GM12891 (cell line): Measurements from ENCODE around the gene PP2D1.

Experiments
- DNase-seq: peaks from one replicate; pipeline ENCODE4 v3.0.0; 2011; ENCODE audit warnings: low spot score; ENCODE audit not compliant: insufficient read length
- FAIRE-seq: peaks from 2 replicates; lab custom pipeline; 2011; peaks lifted over from hg19 to GRCh38; lab: Jason Lieb, UNC
- PAX5 ChIP-seq: IDR thresholded peaks from 2 replicates; pipeline ENCODE4 v1.6.1; 2011; ENCODE audit warnings: low read length, moderate library complexity, mild to moderate bottlenecking; ENCODE audit not compliant: insufficient read depth, severe bottlenecking
- POLR2A ChIP-seq: IDR thresholded peaks from 2 replicates; pipeline ENCODE4 v1.6.1; 2011; ENCODE audit warnings: low read depth, low read length, control low read depth
- POLR2AphosphoS5 ChIP-seq: IDR thresholded peaks from 2 replicates; pipeline ENCODE4 v1.6.1; 2011; ENCODE audit warnings: low read depth, low read length, control low read depth
- POU2F2 ChIP-seq: IDR thresholded peaks from 2 replicates; pipeline ENCODE4 v1.6.1; 2011; ENCODE audit warnings: low read depth, mild to moderate bottlenecking, control low read depth, low read length, moderate library complexity
- SPI1 ChIP-seq: IDR thresholded peaks from 2 replicates; pipeline ENCODE4 v1.6.1; 2011; ENCODE audit warnings: low read depth, low read length, control low read depth
- TAF1 ChIP-seq: IDR thresholded peaks from 2 replicates; pipeline ENCODE4 v1.6.1; 2011; ENCODE audit warnings: low read depth, low read length, control low read depth

Gene PP2D1

DNA sequence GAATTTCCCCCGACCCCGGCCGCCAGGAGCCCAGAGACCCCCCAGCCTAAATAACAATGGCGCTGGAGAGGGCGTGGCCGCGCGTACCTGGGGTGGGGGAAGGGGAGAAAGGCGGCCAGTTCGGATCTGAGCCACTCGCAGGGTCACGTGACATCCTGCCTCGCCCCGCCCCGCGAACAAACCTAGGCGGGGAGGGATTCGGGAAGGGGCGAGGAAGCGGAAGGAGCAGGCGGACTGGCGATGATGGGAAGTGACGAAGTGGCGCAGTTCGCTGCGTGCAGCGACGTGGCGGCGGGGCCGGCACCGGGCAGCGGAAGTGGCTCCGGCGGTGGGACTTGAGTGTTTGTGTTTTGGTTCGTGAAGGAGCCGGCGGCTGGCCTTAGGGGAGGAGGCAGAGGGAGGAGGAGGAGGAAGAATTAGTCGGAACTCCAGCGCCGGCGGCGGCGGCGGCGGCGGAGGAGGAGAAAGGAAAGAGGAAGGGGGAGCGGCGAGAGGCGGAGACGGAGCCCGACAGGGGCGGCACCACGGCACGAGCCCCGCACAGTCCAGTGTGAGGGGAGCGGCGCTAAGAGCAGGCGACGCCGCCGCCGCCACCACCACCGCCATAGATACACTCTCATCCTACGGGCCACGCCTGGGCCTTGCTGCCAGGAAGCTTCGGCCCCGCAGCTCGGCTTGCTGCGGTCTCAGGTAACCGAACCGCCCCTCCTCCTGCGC lies 65.1 kb downstream of the PP2D1 start, which contains the start of gene RAB5A:
Gene RAB5A (plus strand): TSS at position 266 of the 717 bp plus-strand sequence. CDS start 3,802 bp downstream, outside the sequence.
- TF ChIP-seq PAX5 = peak; percentile 3
- TF ChIP-seq SPI1 = peak; percentile 78
- TF ChIP-seq TAF1 = peak; percentile 49
- TF ChIP-seq POU2F2 = 0 out of 2 replicates have a peak, but pooled peaks have one; percentile 46
- peak; percentile 74 for TF ChIP-seq POLR2AphosphoS5
- peak; percentile 19 for TF ChIP-seq POLR2A
- FAIRE-seq (peak; percentile 100), DNase-seq (peak; percentile 84)

DNA sequence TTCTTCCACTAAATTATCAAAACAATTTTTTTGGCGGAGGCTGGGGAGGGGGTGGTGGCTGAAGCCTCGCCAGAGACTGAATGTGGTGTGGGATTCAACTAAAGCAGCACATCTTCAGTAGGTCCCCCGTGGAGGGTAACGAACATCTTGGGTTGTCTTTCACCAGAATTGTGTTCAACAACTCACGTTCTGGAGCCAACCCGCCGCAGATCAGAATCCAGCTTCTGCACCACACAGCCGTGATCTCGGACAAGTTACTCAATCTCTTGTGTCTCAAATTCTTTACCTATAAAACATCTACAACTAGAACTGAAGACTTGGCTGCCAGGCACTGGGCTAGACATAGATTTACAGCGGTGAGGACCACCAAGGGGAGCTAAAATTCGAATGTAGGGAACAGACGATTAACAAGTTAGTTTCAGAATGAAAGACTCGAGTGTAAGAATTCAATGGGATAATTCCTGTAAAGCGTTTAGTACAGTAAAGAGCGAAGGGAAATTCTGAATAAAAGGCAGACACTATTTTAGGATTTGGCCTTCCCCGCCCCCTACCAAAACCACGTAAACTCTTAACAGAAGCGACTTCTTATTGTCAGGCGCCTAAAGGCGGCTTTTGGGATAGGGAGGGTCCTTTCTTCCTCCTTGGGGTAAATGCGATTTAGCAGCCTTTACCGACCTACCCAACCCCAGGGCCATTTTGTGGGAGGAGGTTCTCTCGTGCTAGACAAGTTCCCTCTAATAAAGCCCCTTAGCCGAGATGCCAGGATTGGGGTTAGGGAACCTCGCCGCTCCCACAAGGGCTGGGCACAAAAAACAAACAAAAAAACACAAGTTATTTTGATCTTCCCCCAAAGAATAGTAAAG lies 65.9 kb downstream of the PP2D1 start:
- no peak for FAIRE-seq
- DNase-seq = peak; percentile 20

DNA sequence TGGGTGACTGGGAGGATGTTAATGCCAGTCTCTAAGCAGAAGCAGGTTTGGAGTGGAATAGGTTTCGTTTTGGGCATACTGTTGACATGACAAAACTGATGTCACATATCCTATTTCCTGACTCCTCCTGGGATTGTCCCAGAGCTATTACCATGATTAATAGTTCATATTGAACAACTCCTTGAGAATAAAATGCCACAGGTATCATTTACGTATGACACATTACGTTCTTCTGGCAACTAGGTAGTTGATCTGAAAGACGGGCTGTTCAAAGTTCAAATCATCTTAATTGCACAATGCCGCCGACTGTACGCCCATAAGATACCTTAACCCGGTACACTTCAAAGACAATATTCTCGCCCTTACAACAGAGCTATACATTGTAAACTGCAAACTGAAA lies 66.5 kb downstream of the PP2D1 start:
- FAIRE-seq (peak; percentile 74), DNase-seq (no peak)
- TF ChIP-seq SPI1 (no peak), PAX5 (no peak), POU2F2 (no peak), POLR2AphosphoS5 (no peak), TAF1 (no peak), POLR2A (no peak)

More for the DNA sequence above, 65.9 kb downstream of the PP2D1 start:
- TF ChIP-seq SPI1 = no peak
- TF ChIP-seq POU2F2 = no peak
- no peak; the same call in 1 of the 2 replicates for TF ChIP-seq POLR2A
- no peak for TF ChIP-seq TAF1
- TF ChIP-seq PAX5 = no peak
- no peak for TF ChIP-seq POLR2AphosphoS5

DNA sequence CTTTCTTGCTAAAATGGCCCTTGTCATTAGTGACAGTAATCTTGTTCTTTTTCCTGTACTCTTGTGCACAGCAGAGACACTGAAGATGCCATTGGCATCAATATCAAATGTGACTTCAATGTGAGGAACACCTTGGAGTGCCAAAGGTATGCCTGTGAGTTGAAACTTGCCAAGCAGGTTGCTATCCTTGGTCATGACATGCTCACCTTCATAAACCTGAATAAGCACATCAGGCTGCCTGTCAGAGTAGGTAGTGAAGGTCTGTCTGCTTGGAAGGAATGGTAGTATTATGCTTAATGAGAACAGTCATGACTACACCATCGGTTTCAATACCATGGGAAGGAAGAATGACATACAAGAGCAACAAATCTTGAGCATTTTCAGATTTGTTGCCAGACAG lies 71.4 kb downstream of the PP2D1 start:
- TF ChIP-seq TAF1 (no peak), SPI1 (no peak), POLR2AphosphoS5 (no peak), POU2F2 (no peak), POLR2A (no peak), PAX5 (no peak)
- FAIRE-seq (no peak), DNase-seq (no peak)

DNA sequence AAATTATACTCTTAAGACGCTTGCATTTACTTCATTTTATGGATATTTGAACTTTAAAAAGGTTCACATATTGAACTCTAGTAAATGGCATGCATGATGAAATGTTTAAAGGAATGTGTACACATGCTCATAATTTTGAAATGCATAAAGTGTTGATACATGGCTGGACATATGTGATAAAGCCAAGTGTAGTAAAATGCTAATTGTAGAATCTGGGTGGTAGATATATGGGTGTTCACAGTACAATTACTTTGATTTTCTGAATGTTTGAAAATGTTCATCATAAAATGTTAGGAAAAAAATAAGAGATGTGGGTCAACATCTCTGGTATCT lies 73.8 kb downstream of the PP2D1 start:
- DNase-seq (no peak), FAIRE-seq (no peak)
- no peak for TF ChIP-seq TAF1
- no peak for TF ChIP-seq POLR2AphosphoS5
- no peak for TF ChIP-seq PAX5
- TF ChIP-seq POU2F2 = no peak
- TF ChIP-seq SPI1 = no peak
- no peak for TF ChIP-seq POLR2A

DNA sequence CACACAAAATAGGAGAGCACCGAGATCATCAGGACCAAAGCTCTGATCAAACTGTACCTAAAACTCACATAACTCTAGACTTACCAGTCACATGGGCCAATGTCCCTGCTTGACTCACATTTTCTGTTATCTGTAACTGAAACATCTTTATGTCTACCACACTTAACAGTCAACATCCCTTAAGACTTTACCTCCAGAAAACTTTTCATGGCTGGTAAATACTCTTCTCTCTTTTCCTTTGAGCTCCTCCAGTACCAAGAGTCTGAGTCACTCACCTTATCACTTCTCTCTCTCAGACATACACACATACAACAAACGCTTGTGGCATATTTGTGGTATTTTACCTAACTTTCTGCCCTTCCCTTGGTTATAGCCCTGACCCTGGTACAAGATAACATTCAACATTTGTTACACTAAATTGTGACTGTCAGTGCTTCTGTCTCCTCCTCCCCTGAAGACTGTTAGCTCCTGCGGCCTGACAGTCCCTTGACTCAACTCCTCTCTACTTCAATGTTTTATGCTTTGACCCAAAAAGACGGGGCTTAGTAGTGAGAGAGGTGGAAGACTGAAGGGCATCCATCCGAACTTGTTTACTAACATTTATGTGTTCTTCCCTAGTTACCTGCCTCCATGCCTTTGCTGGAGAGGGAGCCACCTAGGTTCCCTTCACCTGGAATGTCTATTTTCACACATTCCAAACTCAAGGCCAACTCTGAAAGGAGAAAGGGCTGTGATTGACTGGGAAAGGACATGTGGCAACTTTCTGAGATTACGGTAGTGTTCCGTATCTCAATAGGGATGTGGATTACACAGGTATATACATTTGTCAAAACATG lies 74.4 kb downstream of the PP2D1 start:
- FAIRE-seq (no peak), DNase-seq (no peak)
- TF ChIP-seq POLR2A (no peak), POLR2AphosphoS5 (no peak), TAF1 (no peak), SPI1 (no peak), PAX5 (no peak), POU2F2 (no peak)
